Psoas muscle (tissue), 8 donors: ENCODE measurements around the gene SLC39A13. TPM values are rescaled to one million over a fixed set of nuclear protein-coding genes. Genes with fewer than 3 reads are reported as not detected.

Experiments used
- ATAC-seq, 4 donors: fragments of 200-7000 bp; cut with Tn5 transposase; one replicate each; pipeline ENCODE4 v1.9.1; 2020; ENCODE audit warnings: moderate library complexity in 3 of 4, mild to moderate bottlenecking in 2 of 4
- DNase-seq, 2 donors: peaks; one replicate each; pipeline ENCODE4 v3.0.0-alpha.2; 2020
- H3K27ac ChIP-seq: fragments of 200-600 bp; one replicate; pipeline ENCODE4 v1.8.0; 2022
- H3K27me3 ChIP-seq, 3 donors: fragments of 200-600 bp in 1 of 3; one replicate each; pipeline versions ENCODE4 v1.6.1 to v1.8.0; 2013 to 2022; ENCODE audit warnings: low read length in 2 of 3, mild to moderate bottlenecking in 2 of 3, moderate library complexity in 1 of 3; ENCODE audit not compliant: insufficient read depth in 3 of 3
- H3K36me3 ChIP-seq, 2 donors: fragments of 200-600 bp in 1 of 2; one replicate each; pipeline versions ENCODE4 v1.6.1 to v1.8.0; 2013 to 2022; ENCODE audit warnings: low read depth in 1 of 2, mild to moderate bottlenecking in 1 of 2, moderate library complexity in 1 of 2; ENCODE audit not compliant: insufficient read depth in 1 of 2
- H3K4me1 ChIP-seq: fragments of 200-600 bp; one replicate; pipeline ENCODE4 v1.8.0; 2022
- H3K4me3 ChIP-seq: fragments of 200-600 bp; one replicate; pipeline ENCODE4 v1.8.0; 2022; ENCODE audit warnings: mild to moderate bottlenecking
- H3K9me3 ChIP-seq: fragments of 200-600 bp; one replicate; pipeline ENCODE4 v1.8.0; 2022
- CTCF ChIP-seq: fragments of 200-600 bp; IDR thresholded peaks from one replicate; pipeline ENCODE4 v1.8.0; 2022; ENCODE audit warnings: antibody characterized with exemption
- WGBS, 3 donors: extraction: QIAGEN DNeasy Blood & Tissue Kit; methylation state at CpG; one replicate each; pipeline versions ENCODE4 v1.1.6 to v1.1.7; 2013; 5-methylcytosine and 5-hydroxymethylcytosine counted together
- intact Hi-C, 2 donors: fragments of 100-400 bp; cut with DNase I; formaldehyde crosslinking; loops; one replicate each; pipeline versions ENCODE4 v1.11.0 to v1.14.2; 2022
- polyA plus RNA-seq, 3 donors: library from polyadenylated mRNA; stranded (reverse); fragments of 200-250 nt; gene quantifications; one replicate each; pipeline ENCODE4 v1.2.3, GENCODE V29; 2013
- total RNA-seq, 4 donors: library from RNA; stranded (reverse); fragmentation: NEBNext Ultra II Directional in 2 of 4; extraction: Animal tissue kit (Norgen Biotek cat#: 25700) in 2 of 4; gene quantifications; one replicate each; pipeline versions ENCODE4 v1.2.1 to v1.2.4, GENCODE V29; 2021 to 2023
- donor health status: healthy with polysubstance abuse.
- donor health status: DM: no; HTN: no; CAD: no; lungs with moderate emphysema.
- donor health status: Bipolar disorder and iron deficiency.
- donor health status: healthy.
- donor health status: DM: yes; HTN: yes; CAD: no.
- donor health status: DM: no; HTN: no; CAD: no.
- donor health status: DM: no; HTN: no; CAD: no.
- donor health status: DM: yes; HTN: yes; CAD: no.

SLC39A13 gene
- total and polyA plus RNA-seq, 7 donors = 14.7 to 35.3 (median 26.9) TPM

- peaks cover 10% of the 10 kb centered on the region for H3K4me1 ChIP-seq
- no peak for TF ChIP-seq CTCF
- peak overlapping the region; percentile 30 for H3K4me3 ChIP-seq
- H3K9me3 ChIP-seq = no peaks in the 10 kb centered on the region
- H3K27me3 ChIP-seq = no peaks in the 10 kb centered on the region
- H3K27ac ChIP-seq = peak overlapping the region; percentile 77
- ATAC-seq (peak in 1 of 4 donors; percentile 19), DNase-seq (peak; percentile 32 to 57)
- WGBS, 3 donors = 76 to 90% (median 83%) methylated on average over 9 of the region's 9 CpGs
- intact Hi-C loops = no loop called here
- H3K36me3 ChIP-seq = no peaks in the 10 kb centered on the region
Observed at GRCh38 chr11:47394050-47394321, 14.4 kb upstream of the SLC39A13 start.

- peak in 3 of 4 donors; percentile 15 to 39 (median 19) for ATAC-seq
- TF ChIP-seq CTCF = no peak
- DNase-seq = peak; percentile 53 to 77
- Histone ChIP-seq H3K27ac (peak overlapping the region; percentile 77), H3K27me3 (no peaks in the 10 kb centered on the region), H3K4me1 (peaks cover 10% of the 10 kb centered on the region), H3K9me3 (no peaks in the 10 kb centered on the region), H3K4me3 (peak overlapping the region; percentile 18), H3K36me3 (no peaks in the 10 kb centered on the region)
- intact Hi-C loops = no loop called here
- 75 to 85% (median 79%) methylated on average over 38 to 39 of the region's 39 CpGs for WGBS, 3 donors
Observed at GRCh38 chr11:47394322-47395222, 13.8 kb upstream of the SLC39A13 start.

- no peaks in the 10 kb centered on the region for H3K9me3 ChIP-seq
- peaks cover 10% of the 10 kb centered on the region for H3K4me1 ChIP-seq
- 81 to 85% (median 85%) methylated on average over 22 to 25 of the region's 25 CpGs for WGBS, 3 donors
- DNase-seq (peak in 1 of 2 donors; percentile 56), ATAC-seq (no peak)
- peak overlapping the region; percentile 18 for H3K4me3 ChIP-seq
- no peaks in the 10 kb centered on the region for H3K27me3 ChIP-seq
- intact Hi-C loops = no loop called here
- peak overlapping the region; percentile 77 for H3K27ac ChIP-seq
- no peak for TF ChIP-seq CTCF
- no peaks in the 10 kb centered on the region for H3K36me3 ChIP-seq
Observed at GRCh38 chr11:47395223-47396048, 13.0 kb upstream of the SLC39A13 start.

GRCh38 chr11:47396049-47396320 is 12.4 kb upstream of the SLC39A13 start:
- no peak for ATAC-seq
- Histone ChIP-seq H3K36me3 (no peaks in the 10 kb centered on the region), H3K27me3 (no peaks in the 10 kb centered on the region), H3K4me1 (peaks cover 16% of the 10 kb centered on the region), H3K4me3 (no peak overlapping the region), H3K27ac (no peak overlapping the region), H3K9me3 (no peaks in the 10 kb centered on the region)
- 90 to 100% (median 94%) methylated on average over 3 of the region's 3 CpGs for WGBS, 3 donors
- intact Hi-C loops = no loop called here
- TF ChIP-seq CTCF = no peak
- DNase-seq = no peak
